HCT116 (cell line): ENCODE results near the gene PHACTR1.

Experiments
- CEBPB ChIP-seq: IDR thresholded peaks from 2 replicates; pipeline ENCODE4 v1.6.1; 2012; ENCODE audit warnings: low read depth
- ELF1 ChIP-seq: IDR thresholded peaks from 2 replicates; pipeline ENCODE4 v1.6.1; 2012; ENCODE audit warnings: low read depth, borderline replicate concordance
- EZH2 ChIP-seq: fragments of 200-600 bp; sonication (generic); IDR thresholded peaks from 2 replicates; pipeline ENCODE4 v1.6.1; 2017; ENCODE audit warnings: antibody characterized with exemption, mixed run types
- EZH2phosphoT487 ChIP-seq: fragments of 200-600 bp; IDR thresholded peaks from 2 replicates; pipeline ENCODE4 v1.6.1; 2018; ENCODE audit warnings: antibody characterized with exemption, borderline replicate concordance
- FOSL1 ChIP-seq: IDR thresholded peaks from 2 replicates; pipeline ENCODE4 v1.6.1; 2012; ENCODE audit warnings: low read depth
- JUND ChIP-seq: IDR thresholded peaks from 2 replicates; pipeline ENCODE4 v1.6.1; 2012
- POLR2A ChIP-seq: IDR thresholded peaks from 2 replicates; pipeline ENCODE4 v1.7.0; 2011; ENCODE audit warnings: borderline replicate concordance; ENCODE audit not compliant: insufficient read depth, insufficient read length; ENCODE audit errors: extremely low read depth
- POLR2AphosphoS5 ChIP-seq: IDR thresholded peaks from 2 replicates; pipeline ENCODE4 v1.6.1; 2011; ENCODE audit warnings: mild to moderate bottlenecking, low read depth, low read length, moderate library complexity
- SP1 ChIP-seq: IDR thresholded peaks from 2 replicates; pipeline ENCODE4 v1.6.1; 2012; ENCODE audit warnings: low read depth
- ZNF274 ChIP-seq: fragments of 200-500 bp; sonication (Bioruptor generic); IDR thresholded peaks from 2 replicates; pipeline ENCODE4 v1.6.1; 2014; ENCODE audit warnings: mild to moderate bottlenecking, low read depth, low read length, inconsistent platforms
- TF ChIP-seq, protein P1 (sequence below), 3 experiments: fragments of 200-600 bp in 1 of 3; sonication (generic) in 1 of 3; IDR thresholded peaks in 2 of 3; conservative IDR thresholded peaks in 1 of 3; 2 replicates each; pipeline ENCODE4 v1.5.1; 2012 to 2017; ENCODE audit warnings: low read depth in 2 of 3, low read length in 2 of 3, antibody characterized with exemption in 1 of 3, borderline replicate concordance in 1 of 3, control low read depth in 1 of 3, mild to moderate bottlenecking in 1 of 3, mixed read lengths in 1 of 3, mixed run types in 1 of 3, moderate library complexity in 1 of 3; ENCODE audit not compliant: insufficient read depth in 1 of 3
- TF ChIP-seq, protein P2 (sequence below): IDR thresholded peaks from 2 replicates; pipeline ENCODE4 v1.6.1; 2011; ENCODE audit warnings: mild to moderate bottlenecking, low read length, moderate library complexity; ENCODE audit not compliant: insufficient replicate concordance; ENCODE audit errors: extremely low read depth
- TF ChIP-seq, protein P3 (sequence below): IDR thresholded peaks from 2 replicates; pipeline ENCODE4 v1.6.1; 2012; ENCODE audit warnings: low read depth

GRCh38 chr6:12895721-12896120 is 179.2 kb downstream of the PHACTR1 start:
- TF ChIP-seq, protein P1, sequence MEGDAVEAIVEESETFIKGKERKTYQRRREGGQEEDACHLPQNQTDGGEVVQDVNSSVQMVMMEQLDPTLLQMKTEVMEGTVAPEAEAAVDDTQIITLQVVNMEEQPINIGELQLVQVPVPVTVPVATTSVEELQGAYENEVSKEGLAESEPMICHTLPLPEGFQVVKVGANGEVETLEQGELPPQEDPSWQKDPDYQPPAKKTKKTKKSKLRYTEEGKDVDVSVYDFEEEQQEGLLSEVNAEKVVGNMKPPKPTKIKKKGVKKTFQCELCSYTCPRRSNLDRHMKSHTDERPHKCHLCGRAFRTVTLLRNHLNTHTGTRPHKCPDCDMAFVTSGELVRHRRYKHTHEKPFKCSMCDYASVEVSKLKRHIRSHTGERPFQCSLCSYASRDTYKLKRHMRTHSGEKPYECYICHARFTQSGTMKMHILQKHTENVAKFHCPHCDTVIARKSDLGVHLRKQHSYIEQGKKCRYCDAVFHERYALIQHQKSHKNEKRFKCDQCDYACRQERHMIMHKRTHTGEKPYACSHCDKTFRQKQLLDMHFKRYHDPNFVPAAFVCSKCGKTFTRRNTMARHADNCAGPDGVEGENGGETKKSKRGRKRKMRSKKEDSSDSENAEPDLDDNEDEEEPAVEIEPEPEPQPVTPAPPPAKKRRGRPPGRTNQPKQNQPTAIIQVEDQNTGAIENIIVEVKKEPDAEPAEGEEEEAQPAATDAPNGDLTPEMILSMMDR (IDR thresholded peaks at IDR 0.05 in 2 of 3, conservative IDR thresholded peaks at IDR 0.05 in 1 of 3; ENCODE audit: borderline replicate concordance in 1 of 3, insufficient read depth in 1 of 3, low read depth in 2 of 3, low read length in 2 of 3), result no peak
- TF ChIP-seq, protein P2, sequence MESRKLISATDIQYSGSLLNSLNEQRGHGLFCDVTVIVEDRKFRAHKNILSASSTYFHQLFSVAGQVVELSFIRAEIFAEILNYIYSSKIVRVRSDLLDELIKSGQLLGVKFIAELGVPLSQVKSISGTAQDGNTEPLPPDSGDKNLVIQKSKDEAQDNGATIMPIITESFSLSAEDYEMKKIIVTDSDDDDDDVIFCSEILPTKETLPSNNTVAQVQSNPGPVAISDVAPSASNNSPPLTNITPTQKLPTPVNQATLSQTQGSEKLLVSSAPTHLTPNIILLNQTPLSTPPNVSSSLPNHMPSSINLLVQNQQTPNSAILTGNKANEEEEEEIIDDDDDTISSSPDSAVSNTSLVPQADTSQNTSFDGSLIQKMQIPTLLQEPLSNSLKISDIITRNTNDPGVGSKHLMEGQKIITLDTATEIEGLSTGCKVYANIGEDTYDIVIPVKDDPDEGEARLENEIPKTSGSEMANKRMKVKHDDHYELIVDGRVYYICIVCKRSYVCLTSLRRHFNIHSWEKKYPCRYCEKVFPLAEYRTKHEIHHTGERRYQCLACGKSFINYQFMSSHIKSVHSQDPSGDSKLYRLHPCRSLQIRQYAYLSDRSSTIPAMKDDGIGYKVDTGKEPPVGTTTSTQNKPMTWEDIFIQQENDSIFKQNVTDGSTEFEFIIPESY, result no peak
- TF ChIP-seq ZNF274, result no peak
- TF ChIP-seq POLR2AphosphoS5, result no peak
- TF ChIP-seq EZH2, result no peak
- TF ChIP-seq ELF1, result no peak
- no peak for TF ChIP-seq POLR2A
- no peak for TF ChIP-seq SP1
- TF ChIP-seq CEBPB, result no peak
- TF ChIP-seq, protein P3, sequence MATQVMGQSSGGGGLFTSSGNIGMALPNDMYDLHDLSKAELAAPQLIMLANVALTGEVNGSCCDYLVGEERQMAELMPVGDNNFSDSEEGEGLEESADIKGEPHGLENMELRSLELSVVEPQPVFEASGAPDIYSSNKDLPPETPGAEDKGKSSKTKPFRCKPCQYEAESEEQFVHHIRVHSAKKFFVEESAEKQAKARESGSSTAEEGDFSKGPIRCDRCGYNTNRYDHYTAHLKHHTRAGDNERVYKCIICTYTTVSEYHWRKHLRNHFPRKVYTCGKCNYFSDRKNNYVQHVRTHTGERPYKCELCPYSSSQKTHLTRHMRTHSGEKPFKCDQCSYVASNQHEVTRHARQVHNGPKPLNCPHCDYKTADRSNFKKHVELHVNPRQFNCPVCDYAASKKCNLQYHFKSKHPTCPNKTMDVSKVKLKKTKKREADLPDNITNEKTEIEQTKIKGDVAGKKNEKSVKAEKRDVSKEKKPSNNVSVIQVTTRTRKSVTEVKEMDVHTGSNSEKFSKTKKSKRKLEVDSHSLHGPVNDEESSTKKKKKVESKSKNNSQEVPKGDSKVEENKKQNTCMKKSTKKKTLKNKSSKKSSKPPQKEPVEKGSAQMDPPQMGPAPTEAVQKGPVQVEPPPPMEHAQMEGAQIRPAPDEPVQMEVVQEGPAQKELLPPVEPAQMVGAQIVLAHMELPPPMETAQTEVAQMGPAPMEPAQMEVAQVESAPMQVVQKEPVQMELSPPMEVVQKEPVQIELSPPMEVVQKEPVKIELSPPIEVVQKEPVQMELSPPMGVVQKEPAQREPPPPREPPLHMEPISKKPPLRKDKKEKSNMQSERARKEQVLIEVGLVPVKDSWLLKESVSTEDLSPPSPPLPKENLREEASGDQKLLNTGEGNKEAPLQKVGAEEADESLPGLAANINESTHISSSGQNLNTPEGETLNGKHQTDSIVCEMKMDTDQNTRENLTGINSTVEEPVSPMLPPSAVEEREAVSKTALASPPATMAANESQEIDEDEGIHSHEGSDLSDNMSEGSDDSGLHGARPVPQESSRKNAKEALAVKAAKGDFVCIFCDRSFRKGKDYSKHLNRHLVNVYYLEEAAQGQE, result no peak
- no peak for TF ChIP-seq FOSL1
- no peak for TF ChIP-seq EZH2phosphoT487
- TF ChIP-seq JUND, result no peak
